HCEC 1CT (cell line): Measurements from ENCODE around the gene ZFC3H1.
A peak's percentile ranks its signal among the peaks of the same experiment; 100 is the strongest.
"Not testable (repeated sequence)": the region's sequence is repeated elsewhere in the genome, so short reads cannot be mapped to it uniquely, and the experiment has no call there.

ENCODE experiments used
- DNase-seq: peaks from one replicate; pipeline ENCODE4 v3.0.0-alpha.2; 2017

ZFC3H1 gene, protein sequence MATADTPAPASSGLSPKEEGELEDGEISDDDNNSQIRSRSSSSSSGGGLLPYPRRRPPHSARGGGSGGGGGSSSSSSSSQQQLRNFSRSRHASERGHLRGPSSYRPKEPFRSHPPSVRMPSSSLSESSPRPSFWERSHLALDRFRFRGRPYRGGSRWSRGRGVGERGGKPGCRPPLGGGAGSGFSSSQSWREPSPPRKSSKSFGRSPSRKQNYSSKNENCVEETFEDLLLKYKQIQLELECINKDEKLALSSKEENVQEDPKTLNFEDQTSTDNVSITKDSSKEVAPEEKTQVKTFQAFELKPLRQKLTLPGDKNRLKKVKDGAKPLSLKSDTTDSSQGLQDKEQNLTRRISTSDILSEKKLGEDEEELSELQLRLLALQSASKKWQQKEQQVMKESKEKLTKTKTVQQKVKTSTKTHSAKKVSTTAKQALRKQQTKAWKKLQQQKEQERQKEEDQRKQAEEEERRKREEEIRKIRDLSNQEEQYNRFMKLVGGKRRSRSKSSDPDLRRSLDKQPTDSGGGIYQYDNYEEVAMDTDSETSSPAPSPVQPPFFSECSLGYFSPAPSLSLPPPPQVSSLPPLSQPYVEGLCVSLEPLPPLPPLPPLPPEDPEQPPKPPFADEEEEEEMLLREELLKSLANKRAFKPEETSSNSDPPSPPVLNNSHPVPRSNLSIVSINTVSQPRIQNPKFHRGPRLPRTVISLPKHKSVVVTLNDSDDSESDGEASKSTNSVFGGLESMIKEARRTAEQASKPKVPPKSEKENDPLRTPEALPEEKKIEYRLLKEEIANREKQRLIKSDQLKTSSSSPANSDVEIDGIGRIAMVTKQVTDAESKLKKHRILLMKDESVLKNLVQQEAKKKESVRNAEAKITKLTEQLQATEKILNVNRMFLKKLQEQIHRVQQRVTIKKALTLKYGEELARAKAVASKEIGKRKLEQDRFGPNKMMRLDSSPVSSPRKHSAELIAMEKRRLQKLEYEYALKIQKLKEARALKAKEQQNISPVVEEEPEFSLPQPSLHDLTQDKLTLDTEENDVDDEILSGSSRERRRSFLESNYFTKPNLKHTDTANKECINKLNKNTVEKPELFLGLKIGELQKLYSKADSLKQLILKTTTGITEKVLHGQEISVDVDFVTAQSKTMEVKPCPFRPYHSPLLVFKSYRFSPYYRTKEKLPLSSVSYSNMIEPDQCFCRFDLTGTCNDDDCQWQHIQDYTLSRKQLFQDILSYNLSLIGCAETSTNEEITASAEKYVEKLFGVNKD (N-terminal part only)

DNA sequence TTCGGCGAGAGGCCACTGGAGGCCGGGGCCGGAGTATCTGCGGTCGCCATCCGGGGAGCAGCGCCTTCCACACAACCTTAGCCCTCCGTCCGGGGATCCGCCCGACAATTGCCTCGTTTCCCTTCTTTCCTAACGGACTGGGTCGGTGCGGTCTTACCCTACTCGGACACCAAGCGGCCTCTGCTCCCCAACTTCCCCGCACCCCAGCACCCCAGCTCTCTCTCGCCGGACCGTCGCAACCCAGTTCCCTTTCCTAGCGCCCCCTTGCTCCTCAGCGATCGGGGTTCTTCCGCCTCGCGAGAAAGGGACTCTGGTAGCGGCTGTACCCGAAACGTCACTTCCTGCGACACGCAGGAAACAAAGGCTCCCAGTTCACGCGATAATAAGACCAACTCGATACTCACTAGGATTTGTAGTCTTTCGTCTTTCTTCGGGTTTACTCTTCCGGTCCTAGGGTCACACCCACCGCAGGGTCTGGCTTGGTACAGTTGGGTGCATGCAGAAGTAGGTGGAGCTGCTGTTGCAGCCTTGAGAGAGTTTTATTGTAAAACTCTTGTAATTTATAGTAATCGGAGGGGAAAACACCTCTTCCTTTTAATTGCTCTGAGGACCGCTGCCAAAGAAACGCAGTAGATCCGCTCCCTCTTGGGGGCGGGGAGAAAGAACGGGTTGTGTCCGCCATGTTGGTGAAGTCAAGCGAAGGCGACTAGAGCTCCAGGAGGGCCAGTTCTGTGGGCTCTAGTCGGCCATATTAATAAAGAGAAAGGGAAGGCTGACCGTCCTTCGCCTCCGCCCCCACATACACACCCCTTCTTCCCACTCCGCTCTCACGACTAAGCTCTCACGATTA, at the start of gene ZFC3H1, which contains the start of gene THAP2:
Gene ZFC3H1 (minus strand): TSS at position 288 of the 850 bp plus-strand sequence. CDS start 238 bp downstream, at position 50.
Gene THAP2 (plus strand): TSS at position 741 of the 850 bp plus-strand sequence. CDS start 209 bp downstream, outside the sequence.
- peak; percentile 100 for DNase-seq

DNA sequence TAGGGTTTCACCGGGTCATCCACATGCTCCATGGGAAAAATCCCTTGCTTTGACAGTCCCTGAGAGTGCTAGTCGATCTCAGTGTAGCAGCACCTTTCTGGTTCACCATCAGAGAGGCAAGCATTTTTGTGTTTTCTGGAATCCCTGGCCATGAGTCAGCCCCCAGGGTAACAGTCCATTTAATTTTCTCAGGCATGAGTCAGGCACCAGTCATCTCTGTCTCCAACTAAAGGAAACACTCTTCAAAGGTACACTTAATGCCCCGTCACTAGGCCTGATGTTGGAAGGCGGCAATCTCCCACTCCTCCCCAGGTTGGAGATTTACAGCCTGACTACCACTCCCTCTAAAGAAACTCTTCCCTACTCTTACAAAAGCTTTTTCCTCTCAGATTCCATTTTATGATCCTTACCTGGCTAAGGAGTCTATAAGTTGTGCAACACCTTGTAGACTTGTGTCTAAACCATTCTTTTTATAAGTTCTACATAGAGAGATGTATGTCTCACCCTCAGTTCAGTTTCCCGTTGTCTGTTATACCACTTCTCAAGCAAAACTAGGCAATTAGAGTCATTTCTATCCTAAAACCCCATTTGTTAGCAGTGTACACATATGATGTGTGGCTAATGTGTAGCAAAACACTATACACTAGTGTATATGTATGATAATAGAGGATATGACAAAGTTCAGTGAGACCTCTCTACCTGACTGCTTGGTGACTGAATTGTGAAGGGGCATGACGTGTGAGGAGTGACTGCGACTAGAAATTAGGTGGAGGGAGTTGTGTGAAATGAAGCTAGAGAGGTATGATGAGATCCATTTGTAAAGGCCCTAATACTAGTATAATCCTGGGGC, 46.9 kb upstream of the ZFC3H1 start:
- DNase-seq, result peak; percentile 91

DNA sequence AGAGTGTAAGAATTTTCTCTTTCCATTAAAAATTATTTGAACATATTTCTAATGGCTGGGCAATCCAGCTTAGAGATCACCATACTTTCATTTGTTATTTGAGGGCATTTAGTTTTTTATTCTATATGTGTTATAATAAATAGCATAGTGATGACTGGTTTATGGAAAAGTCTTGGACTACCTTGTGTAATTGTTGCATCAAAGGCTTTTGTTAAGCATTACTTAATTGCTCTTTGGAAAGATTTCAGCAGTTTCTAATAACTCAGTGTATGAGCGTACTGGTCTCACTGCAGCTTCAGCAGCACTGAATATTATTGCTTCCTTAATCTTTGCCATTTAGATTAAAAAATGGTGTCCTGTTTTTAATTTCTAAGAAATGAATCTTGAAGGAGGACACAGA, 45.0 kb upstream of the ZFC3H1 start:
- peak; percentile 17 for DNase-seq

DNA sequence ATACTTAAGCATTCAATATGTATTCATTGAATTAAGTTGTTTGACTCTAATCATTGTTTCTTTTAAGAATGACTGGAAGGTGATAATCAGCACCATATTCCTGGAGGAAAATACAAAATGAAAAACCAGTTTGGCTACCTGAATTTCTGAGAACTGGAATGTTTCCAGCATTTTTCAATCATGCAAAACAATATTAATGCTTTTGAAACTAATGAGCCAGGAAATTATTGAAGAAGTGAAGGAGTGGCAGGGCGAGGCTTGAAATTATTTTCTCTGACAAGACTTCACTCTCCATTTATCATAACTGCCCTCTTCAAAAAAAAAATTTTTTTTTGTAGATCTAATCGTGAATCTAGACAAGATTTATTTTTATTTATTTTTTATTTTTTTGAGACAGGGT, 41.3 kb upstream of the ZFC3H1 start:
- no peak for DNase-seq

DNA sequence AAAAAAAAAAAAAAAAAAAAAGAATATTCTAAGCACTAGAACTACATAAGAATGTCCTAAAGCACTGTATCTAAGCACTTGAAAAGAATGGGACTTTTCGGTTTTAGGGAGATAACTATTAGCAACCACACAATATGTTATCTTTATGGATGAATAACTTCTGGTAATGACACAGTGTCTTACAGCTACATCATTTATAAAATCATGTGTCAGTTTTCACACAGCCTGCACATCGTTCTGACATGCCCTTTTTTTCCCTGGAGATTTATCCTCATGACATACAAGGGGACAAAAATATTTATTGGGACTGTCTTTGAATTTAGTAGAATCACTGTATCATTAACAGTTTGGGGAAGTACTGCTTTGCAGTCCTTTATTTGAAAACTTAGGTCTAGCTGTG, 39.6 kb upstream of the ZFC3H1 start:
- DNase-seq, result no peak

DNA sequence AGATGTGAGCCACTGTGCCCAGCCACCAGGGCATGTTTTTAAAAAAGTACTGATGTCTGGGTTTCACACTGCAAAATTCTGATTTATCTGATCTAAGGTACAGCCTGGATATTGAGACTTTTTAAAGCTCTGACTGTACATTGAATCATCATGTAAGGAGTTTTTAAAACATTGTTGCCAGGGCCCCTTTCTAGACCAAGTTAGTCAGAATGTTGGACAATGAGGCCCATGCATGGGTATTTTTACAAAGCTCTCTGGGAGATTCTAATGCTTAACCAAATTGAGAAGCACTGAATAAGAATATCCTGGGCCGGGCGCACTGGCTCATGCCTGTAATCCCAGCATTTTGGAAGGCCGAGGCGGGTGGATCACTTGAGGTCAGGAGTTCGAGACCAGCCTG, 38.9 kb upstream of the ZFC3H1 start:
- DNase-seq, result no peak

DNA sequence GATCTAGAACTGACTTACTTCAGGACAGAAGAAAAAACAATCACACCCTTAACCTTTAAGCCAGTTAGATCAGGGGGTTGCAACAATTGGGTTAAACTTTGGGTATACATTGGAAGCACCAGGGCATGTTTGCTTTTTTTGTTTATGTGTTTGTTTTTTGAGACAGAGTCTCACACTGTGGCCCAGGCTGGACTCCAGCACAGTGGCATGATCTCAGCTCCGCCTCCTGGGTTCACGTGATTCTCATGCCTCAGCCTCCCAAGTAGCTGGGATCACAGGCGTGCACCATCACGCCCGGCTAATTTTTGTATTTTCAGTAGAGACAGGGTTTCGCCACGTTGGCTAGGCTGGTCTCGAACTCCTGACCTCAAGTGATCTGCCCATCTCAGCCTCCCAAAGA, 38.5 kb upstream of the ZFC3H1 start:
- not testable (repeated sequence) for DNase-seq

DNA sequence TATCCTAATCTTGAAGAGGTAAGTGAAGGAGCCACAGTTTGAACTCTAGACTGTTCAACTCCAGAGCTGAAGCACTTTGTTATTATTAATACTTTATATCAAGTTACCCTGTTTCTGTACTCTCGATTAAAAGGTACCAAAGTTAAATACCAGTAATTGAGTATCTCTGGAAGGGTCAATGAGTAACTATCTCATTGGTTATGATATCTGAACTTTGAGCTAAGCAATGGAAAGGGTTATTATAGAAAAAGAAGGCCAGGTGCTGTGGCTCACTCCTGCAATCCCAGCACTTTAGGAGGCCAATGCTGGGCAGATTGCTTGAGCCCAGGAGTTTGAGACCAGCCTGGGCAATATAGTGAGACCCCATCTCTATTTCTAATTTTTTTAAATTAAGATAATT, 32.1 kb upstream of the ZFC3H1 start:
- DNase-seq, result no peak

DNA sequence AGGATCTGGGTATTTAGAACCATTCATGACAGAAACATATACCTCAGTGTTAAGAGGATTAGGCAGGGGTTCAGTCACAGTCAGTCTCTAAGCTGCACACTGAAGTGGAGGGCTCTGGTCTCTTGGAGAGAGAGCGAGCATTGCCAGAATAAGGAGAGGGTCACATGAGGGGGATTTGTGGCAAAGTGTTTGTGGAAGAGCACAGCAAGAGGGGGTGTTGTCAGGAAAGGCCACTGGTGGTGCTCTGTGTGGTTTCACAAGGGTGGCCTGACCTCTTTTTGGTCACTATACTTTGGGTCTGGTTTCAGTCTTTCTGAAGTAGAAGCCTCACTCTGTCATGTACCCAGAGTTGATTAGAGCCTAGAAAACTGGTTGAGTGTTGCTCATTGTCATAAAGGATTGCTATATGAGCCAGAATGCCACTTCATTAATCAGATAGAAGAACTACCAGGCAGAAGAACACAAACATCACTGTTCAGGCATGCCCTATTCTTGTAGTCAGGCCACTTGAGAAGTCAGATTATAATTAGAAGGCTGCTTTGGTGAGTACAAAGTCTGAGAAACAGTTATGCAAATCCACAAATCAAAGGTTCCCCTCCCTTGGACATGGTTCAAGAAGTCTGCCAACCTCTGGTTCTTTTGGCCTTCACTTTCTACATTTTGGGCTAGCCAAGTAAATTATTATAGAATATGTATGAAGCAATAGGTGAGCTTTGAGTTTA, 30.6 kb upstream of the ZFC3H1 start:
- DNase-seq, result no peak

DNA sequence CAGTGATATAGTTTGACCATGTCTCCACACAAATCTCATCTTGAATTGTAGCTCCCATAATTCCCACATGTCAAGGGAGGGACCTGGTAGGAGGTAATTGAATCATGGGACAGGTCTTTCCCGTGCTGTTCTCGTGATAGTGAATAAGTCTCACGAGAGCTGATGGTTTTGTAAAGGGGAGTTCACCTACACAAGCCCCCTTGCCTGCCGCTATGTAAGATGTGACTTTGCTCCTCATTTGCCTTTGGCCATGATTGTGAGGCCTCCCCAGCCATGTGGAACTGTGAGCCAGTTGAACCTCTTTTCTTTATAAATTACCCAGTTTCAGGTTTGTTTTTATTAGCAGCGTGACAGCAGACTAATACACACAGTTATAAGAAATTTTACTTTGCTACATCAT, 30.0 kb upstream of the ZFC3H1 start:
- not testable (repeated sequence) for DNase-seq

DNA sequence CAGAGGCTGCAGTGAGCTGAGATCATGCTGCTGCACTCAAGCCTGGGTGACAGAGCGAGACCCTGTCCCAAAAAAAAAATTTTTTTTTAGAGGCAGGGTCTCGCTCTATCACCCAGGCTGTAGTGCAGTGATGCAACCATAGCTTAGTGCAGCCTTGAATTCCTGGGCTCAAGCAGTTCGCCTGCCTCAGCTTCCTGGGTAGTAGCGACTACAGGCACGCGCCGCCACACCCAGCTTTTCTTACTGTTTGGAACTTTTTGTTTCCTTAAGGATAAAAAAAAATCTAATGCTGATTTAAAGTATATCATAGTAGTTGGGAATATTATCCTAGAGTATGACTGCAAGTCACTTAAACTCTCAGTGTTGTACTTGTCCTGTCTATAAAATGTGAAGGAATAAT, 29.5 kb upstream of the ZFC3H1 start:
- DNase-seq, result no peak

DNA sequence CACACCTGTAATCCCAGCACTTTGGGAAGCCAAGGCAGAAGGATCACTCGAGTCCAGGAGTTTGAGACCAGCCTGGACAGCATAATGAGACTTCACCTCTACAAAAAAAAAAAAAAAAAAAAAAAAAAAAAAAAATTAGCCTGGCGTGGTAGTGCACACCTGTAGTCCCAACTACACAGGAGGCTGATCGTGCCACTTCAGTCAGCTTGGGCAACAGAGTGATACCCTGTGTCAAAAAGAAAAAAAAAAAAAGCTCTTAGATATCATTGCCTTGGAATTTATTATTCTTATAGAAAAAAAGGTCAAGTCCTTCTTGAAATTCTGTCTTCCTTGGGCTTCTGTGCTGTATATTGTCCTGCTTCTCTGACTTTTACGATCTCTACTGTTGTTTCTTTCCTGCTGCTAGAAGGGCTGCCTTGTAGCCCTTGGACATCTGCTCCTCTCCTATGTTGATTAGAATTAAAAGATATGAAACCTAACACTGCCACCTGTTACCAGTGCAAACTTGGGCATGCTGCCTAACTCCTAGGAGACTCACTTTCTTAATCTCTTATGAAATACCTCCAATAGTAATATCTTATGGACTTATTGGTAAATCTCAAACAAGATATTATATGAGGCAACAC, 28.0 kb upstream of the ZFC3H1 start:
- DNase-seq, result no peak

DNA sequence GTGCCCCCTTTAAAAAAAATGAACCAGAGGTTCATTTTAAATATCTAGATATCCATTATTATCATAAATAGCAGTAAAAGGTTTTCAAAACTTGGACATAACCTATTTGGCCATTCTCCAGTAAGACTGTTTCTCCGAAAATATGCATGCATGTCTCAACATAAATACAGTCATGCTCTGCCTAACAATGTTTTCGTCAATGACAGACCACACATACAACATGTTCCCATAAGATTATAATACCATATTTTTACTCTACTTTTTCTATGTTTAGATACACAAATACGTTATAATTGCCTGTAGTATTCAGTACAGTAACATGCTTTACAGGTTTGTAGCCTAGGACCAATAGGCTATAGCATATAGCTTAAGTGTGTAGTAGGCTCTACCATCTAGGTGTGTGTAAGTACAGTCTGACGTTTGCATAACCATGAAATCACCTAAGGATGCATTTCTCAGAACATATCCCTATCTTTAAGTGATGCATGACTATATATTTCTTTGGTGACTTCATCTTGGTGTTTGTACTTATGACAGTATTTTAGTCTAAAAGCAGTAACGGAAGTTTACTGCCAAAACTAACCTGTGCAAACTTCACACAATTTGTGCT, 25.4 kb upstream of the ZFC3H1 start:
- no peak for DNase-seq

DNA sequence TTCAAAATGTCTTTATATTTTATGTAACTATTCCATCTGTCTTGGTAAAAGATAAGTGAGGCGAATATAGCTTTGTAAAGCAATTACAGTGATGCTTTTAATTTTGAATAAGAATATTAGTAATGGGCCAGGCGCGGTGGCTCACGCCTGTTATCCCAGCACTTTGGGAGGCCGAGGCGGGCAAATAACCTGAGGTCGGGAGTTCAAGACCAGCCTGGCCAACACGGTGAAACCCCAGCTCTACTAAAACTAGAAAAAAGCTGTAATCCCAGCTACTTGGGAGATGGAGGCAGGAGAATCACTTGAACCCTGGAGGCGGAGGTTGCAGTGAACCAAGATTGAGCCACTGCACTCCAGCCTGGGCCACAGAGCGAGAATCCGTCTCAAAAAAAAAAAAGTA, 23.5 kb upstream of the ZFC3H1 start:
- DNase-seq, result not testable (repeated sequence)

DNA sequence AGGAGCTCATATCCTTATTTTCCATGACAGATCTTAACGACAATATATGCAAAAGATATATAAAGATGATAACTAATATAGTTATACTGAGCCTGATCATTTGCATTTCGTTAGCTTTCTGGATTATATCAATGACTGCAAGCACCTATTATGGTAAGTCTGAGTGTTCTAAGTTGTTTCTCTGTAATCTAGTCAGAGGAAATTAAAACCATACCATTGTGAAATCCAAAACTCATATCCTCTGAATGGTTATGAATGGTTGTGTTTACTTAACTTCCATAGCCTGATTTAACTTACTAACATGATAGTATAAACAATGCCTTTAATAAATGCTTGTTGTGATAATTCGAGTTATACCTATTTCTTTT, 23.0 kb upstream of the ZFC3H1 start:
- DNase-seq, result peak; percentile 52

DNA sequence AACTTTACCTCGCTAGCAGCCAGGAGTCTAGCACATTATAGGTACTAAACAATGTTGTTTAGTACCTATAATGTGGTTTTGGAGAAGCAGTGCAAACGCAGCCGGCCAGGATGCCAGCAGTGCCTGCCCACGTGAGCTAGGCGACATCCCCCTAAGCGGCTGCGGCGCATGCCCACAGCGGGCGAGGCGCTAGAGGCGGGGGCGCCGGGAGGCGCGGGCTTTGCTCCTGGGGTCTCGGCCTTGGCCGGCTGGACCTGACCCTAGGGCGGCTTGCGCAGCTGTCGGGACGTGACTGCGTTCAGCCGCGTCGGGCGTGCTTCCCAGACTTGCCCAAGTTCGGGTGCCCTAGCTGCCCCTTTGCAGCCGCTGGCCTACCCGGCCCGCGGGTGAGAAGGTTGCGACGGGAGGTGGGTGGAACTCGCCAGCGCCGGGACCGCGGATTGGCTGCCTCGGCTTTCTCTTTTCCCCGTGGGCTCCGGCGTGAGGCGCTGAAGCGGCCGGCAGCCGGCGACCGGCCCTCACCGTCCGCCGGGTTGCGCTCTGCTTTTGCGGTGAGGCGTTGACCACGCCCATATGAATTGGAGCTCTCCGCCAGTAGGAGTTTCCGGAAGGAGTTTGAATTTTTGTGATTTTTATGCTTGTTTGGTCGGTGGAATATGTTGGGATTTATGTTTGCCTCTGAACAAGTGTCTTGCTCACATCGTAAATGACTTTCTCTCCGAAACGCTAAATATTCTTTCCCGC, 22.4 kb upstream of the ZFC3H1 start, which contains the start of gene TMEM19:
Gene TMEM19 (plus strand): TSS at position 169 of the 744 bp plus-strand sequence. CDS start 599 bp downstream, outside the sequence.
- peak; percentile 94 for DNase-seq

DNA sequence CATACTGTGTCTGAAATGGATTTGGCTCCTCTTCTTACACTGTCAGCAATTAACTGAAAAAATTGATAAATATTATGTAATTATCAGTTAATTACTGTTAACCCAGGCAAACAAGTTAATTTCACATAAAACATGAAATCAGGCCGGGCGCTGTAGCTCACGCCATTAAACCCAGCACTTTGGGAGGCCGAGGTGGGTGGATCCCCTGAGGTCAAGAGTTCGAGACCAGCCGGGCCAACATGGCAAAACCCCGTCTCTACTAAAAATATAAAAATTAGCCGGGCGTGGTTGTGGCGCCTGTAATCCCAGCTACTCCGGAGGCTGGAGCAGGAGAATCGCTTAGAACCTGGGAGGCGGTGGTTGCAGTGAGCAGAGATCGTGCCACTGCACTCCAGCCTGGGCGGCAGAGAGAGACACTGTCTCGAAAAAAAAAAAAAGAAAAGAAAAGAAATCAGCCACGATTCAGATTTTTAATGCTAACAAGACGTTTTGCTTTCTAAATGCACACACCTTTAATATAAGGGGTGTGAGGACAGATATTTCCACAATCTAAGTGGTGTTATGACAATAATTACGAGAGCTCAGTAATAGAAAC, 21.8 kb upstream of the ZFC3H1 start:
- DNase-seq, result no peak

DNA sequence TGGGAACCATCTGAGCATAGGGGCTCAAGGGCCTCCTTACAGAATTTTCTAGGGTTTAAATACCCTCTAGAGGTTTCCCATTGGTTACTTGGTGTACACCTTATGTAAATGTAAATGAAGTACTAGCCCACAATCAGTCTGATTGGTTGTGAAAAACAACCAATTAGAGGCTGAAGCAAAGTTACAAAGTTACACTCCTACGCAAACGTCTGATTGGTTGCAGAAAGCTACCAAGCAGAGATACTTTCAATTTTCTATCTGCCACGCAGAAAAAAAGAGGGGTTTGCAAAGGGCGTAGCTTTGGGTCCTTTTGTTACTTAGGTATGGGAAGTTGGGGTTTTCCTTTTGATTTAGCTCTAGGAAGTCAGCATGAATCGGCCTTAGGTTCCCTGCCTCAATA, 20.4 kb upstream of the ZFC3H1 start:
- DNase-seq, result no peak
